ENCODE data around the gene NCR1. TPM values are rescaled to one million over a fixed set of nuclear protein-coding genes. Genes with fewer than 3 reads are reported as not detected.

Gene NCR1
- total and polyA plus RNA-seq, 2 of the 8 experiments (the other 6 are each of a cell fraction or from before 2014, with no cell fraction given), result 1.5 to 5.1 TPM

GRCh38 chr19:54955376-54955775 lies 49.4 kb downstream of the NCR1 start (continued):
- TF ChIP-seq SP4 (IDR thresholded peaks at IDR 0.05; ENCODE audit: low read length) (no peak), RAD21 (IDR thresholded peaks at IDR 0.05 in 1 of 2, conservative IDR thresholded peaks at IDR 0.05 in 1 of 2; ENCODE audit: low read depth in 2 of 2, low read length in 2 of 2) (no peak)

All from H1 (cell line).